ENCODE measurements around the gene ELOB. TPM values are rescaled to one million over a fixed set of nuclear protein-coding genes. Genes with fewer than 3 reads are reported as not detected.

Gene ELOB
- total and polyA plus RNA-seq, 3 donors from 2014 or later: 377 to 582 (median 381) TPM

GRCh38 chr16:2784358-2785100, 7.4 kb upstream of the ELOB start:
- intact Hi-C loops (cut with DNase I; ENCODE audit: low total_unique reads): no loop called here
- WGBS, 2 donors: 36 to 52% methylated on average over 12 to 15 of the region's 15 CpGs
- TF ChIP-seq CTCF (IDR thresholded peaks at IDR 0.05): no peak
- TF ChIP-seq POLR2A (IDR thresholded peaks at IDR 0.05): no peak
- DNase-seq: no peak
- Histone ChIP-seq H3K4me1 (peaks cover 13% of the 10 kb centered on the region), H3K36me3 (ENCODE audit: low read depth, missing control alignments) (no peaks in the 10 kb centered on the region), H3K27me3 (no peaks in the 10 kb centered on the region), H3K27ac (no peak overlapping the region), H3K9me3 (no peaks in the 10 kb centered on the region), H3K4me3 (no peak overlapping the region)

- intact Hi-C loops (cut with DNase I; ENCODE audit: low total_unique reads): no loop called here
- WGBS, 2 donors: 89 to 92% methylated on average over 8 to 15 of the region's 15 CpGs
- Histone ChIP-seq H3K4me3 (no peak overlapping the region), H3K9me3 (no peaks in the 10 kb centered on the region), H3K36me3 (ENCODE audit: low read depth, missing control alignments) (no peaks in the 10 kb centered on the region), H3K4me1 (peaks cover 18% of the 10 kb centered on the region), H3K27me3 (no peaks in the 10 kb centered on the region), H3K27ac (no peak overlapping the region)
- DNase-seq: no peak
- no peak for TF ChIP-seq CTCF (IDR thresholded peaks at IDR 0.05)
- no peak for TF ChIP-seq POLR2A (IDR thresholded peaks at IDR 0.05)
Observed at GRCh38 chr16:2783581-2784357, 6.7 kb upstream of the ELOB start.

GRCh38 chr16:2782583-2783351, 5.7 kb upstream of the ELOB start:
- Histone ChIP-seq H3K27me3 (no peaks in the 10 kb centered on the region), H3K9me3 (no peaks in the 10 kb centered on the region), H3K27ac (no peak overlapping the region), H3K4me3 (no peak overlapping the region), H3K4me1 (peaks cover 24% of the 10 kb centered on the region), H3K36me3 (ENCODE audit: low read depth, missing control alignments) (no peaks in the 10 kb centered on the region)
- 74 to 75% methylated on average over 19 to 20 of the region's 20 CpGs for WGBS, 2 donors
- intact Hi-C loops (cut with DNase I; ENCODE audit: low total_unique reads): no loop called here
- DNase-seq: no peak
- TF ChIP-seq CTCF (IDR thresholded peaks at IDR 0.05) (no peak), POLR2A (IDR thresholded peaks at IDR 0.05) (no peak)

DNA sequence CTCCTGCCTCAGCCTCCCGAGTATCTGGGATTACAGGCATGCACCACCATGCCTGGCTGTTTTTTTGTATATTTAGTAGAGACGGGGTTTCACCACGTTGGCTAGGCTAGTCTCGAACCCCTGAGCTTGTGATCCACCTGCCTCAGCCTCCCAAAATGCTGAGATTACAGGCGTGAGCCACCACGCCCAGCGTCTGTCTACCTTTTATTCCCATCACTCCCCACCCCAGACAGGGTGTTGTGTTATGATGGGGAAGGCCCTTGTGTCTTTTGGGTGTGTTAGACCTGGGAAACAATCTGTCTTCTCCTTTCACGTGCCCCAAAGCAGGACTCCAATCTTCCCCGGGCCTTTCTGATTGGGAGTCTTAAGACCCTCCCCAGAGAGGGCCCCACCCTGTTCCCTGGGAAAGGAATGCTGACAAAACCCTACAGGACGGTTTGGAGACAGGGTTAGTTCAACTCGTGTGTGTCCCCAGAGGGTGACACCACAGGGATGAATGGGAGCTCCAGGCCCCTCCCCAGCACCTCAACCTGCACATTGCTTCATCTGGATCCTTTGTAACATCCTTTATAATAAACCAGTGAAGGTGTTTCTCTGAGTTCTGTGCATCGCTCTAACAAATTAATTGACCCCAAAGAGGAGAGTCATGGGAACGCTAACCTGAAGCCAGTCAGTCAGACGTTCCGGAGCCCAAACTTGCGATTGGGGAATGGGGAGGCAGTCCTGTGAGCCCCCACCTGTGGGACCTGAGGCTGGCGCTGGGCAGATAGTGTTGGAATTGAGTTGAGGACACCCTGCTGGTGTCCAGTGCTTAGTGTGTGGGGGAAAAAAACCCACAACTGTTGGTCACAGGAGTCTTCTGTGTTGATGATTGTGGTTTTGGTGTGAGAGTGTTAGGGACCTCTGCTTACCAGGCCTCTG, 3.2 kb upstream of the ELOB start:
- intact Hi-C loops (cut with DNase I; ENCODE audit: low total_unique reads): no loop called here
- DNase-seq: no peak

More for the DNA sequence above, 3.2 kb upstream of the ELOB start:
- no peak overlapping the region for H3K4me3 ChIP-seq
- H3K36me3 ChIP-seq (ENCODE audit: low read depth, missing control alignments): no peaks in the 10 kb centered on the region
- TF ChIP-seq POLR2A (IDR thresholded peaks at IDR 0.05): no peak
- no peak for TF ChIP-seq CTCF (IDR thresholded peaks at IDR 0.05)
- no peaks in the 10 kb centered on the region for H3K9me3 ChIP-seq
- WGBS, 2 donors: 49 to 58% methylated on average over 17 of the region's 17 CpGs
- H3K27ac ChIP-seq: no peak overlapping the region
- H3K27me3 ChIP-seq: no peaks in the 10 kb centered on the region
- peaks cover 21% of the 10 kb centered on the region for H3K4me1 ChIP-seq

All from testis (tissue), 3 donors.